SK-N-DZ (cell line): ENCODE measurements around the gene TSPAN9.

ENCODE experiments used
- DNase-seq: peaks from one replicate; pipeline ENCODE4 v3.0.0-alpha.2; 2015; ENCODE audit warnings: low spot score

TSPAN9 gene

GRCh38 chr12:3204730-3205531 lies 127.8 kb downstream of the TSPAN9 start:
- peak; percentile 89 for DNase-seq

- DNase-seq: no peak
These were observed 128.8 kb downstream of the TSPAN9 start for GRCh38 chr12:3205742-3206519.

GRCh38 chr12:3206536-3207072 lies 129.4 kb downstream of the TSPAN9 start:
- DNase-seq: no peak

GRCh38 chr12:3207175-3207574 lies 130.0 kb downstream of the TSPAN9 start:
- no peak for DNase-seq

- DNase-seq: no peak
These were observed 130.7 kb downstream of the TSPAN9 start for GRCh38 chr12:3207858-3208257.

GRCh38 chr12:3213188-3213587 lies 136.0 kb downstream of the TSPAN9 start:
- DNase-seq: peak; percentile 56

GRCh38 chr12:3213768-3214167 lies 136.6 kb downstream of the TSPAN9 start:
- no peak for DNase-seq

- no peak for DNase-seq
These were observed 137.6 kb downstream of the TSPAN9 start for GRCh38 chr12:3214526-3215365.

GRCh38 chr12:3215410-3215975 lies 138.3 kb downstream of the TSPAN9 start:
- no peak for DNase-seq

GRCh38 chr12:3216097-3216496 lies 138.9 kb downstream of the TSPAN9 start:
- DNase-seq: no peak

- DNase-seq: no peak
These were observed 139.8 kb downstream of the TSPAN9 start for GRCh38 chr12:3216726-3217682.

GRCh38 chr12:3217683-3218079 lies 140.5 kb downstream of the TSPAN9 start:
- no peak for DNase-seq

GRCh38 chr12:3218228-3219171 lies 141.3 kb downstream of the TSPAN9 start:
- DNase-seq: peak; percentile 64

- DNase-seq: no peak
These were observed 142.1 kb downstream of the TSPAN9 start for GRCh38 chr12:3219233-3219632.

GRCh38 chr12:3220382-3221321 lies 143.5 kb downstream of the TSPAN9 start:
- no peak for DNase-seq

GRCh38 chr12:3222306-3222705 lies 145.1 kb downstream of the TSPAN9 start:
- DNase-seq: no peak

GRCh38 chr12:3222979-3223378 lies 145.8 kb downstream of the TSPAN9 start:
- no peak for DNase-seq
